Cortex of kidney (tissue), 1 donor: ENCODE results near the gene TMEM161A.

Source experiments
- DNase-seq: peaks from one replicate; lab custom pipeline; 2025; lab: John Stamatoyannopoulos, UW

Gene TMEM161A

GRCh38 chr19:19096641-19097627 is 41.3 kb downstream of the TMEM161A start:
- DNase-seq = no peak

- no peak for DNase-seq
Measured at GRCh38 chr19:19095691-19096090, 42.6 kb downstream of the TMEM161A start.

DNA sequence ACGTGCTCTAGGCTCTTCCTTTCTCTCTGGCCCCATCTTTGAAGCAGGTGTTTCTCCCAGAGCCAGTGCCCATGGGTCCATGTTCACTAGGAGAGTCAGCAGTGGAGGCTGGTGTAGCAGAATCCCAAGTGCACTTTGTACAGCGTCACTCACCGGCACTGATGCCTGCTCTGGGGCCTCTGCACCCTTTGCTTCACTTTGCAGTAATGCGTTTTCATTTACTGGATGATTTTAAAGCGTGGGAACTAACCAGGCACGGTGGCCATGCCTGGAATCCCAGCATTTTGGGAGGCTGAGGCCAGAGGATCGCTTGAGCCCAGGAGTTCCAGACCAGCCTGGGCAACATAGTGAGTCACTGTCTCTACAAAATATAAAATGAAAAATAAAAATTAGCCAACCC is 43.8 kb downstream of the TMEM161A start:
- DNase-seq = no peak

- no peak for DNase-seq
Measured at GRCh38 chr19:19087676-19088075, 50.6 kb downstream of the TMEM161A start.

- no peak for DNase-seq
Measured at GRCh38 chr19:19083413-19084178, 54.7 kb downstream of the TMEM161A start.

DNA sequence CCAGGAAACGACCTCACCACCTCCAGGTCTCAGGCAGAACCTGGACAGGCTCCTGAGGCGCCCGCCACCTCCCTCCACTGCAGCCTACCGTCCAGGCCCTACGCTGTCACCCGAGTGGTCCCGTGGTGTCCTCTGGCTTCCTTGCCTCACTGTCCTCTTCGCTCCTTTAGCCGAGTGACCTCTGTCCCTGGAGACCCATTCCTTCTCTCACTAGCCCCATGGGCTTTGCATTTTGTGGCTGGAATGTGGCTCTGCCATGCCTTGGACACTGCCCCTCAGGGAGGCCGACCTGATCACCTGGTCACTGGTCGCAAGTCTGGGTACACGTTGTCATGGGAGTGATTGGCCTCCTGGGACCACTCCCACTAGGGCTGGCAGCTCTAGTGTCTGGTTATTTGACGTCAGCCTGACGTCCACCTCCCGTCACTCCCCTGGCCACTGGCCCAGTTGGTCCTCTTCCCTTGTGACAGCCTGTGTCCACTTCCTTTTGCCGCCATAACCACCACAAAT is 56.6 kb downstream of the TMEM161A start:
- DNase-seq = no peak

DNA sequence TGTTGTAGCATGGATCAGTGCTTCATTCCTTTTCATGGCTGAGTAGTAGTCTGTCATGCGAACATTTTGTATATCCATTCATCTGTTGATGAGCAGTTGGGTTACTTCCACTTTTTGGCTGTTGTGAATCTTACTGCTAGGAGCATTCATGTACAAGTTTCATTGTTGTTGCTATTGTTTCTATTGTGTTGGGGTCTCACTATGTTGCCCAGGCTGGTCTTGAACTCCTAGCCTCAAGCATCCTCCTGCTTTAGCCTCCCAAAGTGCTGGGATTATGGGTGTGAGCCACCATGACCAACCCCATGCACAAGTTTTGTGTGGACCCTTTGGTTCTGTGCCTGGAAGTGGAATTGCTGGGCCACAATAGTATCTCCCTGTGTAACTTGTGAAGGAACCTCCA is 58.7 kb downstream of the TMEM161A start:
- DNase-seq = no peak

DNA sequence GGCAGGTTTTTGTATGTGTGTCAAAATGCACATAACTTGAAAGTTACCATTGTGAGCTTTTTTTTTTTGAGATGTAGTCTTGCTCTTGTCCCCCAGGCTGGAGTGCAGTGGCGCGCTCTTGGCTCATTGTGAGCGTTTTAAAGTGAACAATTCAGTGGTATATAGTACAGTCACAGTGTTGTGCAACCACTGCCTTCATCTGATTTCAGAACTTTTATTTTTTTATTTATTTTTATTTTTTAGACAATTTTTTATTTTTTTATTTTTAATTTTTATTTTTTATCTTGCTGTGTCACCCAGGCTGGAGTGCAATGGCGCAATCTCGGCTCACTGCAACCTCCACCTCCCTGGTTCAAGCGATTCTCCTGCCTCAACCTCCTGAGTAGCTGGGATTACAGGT is 59.5 kb downstream of the TMEM161A start:
- no peak for DNase-seq

DNA sequence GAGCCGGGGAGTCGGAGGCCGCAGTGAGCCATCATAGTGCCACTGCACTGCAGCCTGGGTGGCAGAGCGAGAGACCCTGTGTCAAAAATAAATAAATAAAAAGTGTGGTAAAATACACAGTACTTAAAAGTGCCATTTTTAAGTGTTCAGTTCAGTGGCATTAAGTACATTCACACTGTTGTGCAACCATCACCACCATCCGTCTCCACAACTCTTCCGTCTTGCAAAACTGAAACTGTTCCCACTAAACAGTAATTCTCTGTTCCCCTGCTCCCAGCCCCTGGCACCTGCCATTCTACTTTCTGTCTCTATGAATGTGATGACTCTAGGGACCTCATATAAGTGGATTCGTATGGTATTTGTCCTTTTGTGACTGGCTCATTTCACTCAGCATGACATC is 61.2 kb downstream of the TMEM161A start:
- DNase-seq = no peak

GRCh38 chr19:19076476-19076875 is 61.8 kb downstream of the TMEM161A start:
- DNase-seq = no peak

- no peak for DNase-seq
Measured at GRCh38 chr19:19075126-19075525, 63.2 kb downstream of the TMEM161A start.

DNA sequence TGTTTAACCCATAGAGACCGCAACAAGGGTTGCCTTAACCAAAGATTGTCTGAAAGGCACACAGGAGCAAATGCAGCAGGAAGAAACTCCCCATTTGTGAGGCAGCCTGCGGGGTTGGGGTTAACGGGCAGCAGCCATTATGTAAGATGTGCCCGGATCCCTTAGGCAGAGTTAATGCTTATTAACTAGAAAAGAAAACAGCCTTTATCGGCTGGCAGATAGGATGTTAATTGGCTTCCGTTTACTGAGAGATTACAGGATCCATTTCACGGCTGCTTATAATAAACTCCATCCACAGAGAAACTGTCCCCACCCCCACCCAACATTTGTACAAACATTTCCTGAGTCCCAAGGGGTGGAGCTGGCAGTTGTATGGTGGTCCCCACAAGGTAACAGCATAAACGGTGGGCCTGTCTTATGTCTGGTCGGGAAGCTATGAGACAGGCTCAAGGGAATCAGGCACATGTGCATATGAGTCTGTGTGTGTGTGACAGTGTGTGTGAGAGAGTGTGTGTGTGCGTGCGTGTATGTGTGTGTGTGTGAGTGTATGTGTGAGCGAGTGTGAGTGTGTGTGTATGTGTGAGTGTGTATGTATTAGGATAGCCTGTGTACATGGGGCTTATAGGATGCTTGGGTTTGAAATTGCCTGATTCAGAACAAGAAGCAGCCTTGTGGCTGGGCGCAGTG is 63.9 kb downstream of the TMEM161A start:
- no peak for DNase-seq

DNA sequence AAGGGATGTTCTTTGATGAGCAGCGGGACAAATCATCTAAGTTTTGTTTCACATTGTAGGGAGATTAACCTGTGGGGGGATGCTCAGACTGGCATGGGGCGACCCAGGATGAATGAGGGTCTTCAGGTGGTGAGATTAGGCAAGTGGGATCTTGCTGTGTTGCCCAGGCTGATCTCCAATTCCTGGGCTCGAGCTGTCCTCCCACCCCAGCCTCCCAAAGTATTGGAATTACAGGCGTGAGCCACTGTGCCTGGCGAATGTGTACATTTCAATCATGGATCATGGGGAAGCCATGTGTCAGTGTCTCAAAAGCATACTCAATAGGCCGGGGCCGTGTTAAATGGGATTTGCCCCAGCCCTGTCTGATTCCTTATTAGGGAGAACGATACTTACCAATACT is 66.4 kb downstream of the TMEM161A start:
- DNase-seq = no peak
